ENCODE measurements around the gene ERCC6L2.

Gene ERCC6L2

GRCh38 chr9:95985440-95986055, 110.1 kb downstream of the ERCC6L2 start:
- no peak for DNase-seq (ENCODE audit: low read depth)
- no peak for TF ChIP-seq CTCF (conservative IDR thresholded peaks at IDR 0.05; ENCODE audit: low read length)
- no peak overlapping the region for H3K4me3 ChIP-seq (ENCODE audit: low read length)

- peak; percentile 46 for DNase-seq (ENCODE audit: low read depth)
- H3K4me3 ChIP-seq (ENCODE audit: low read length) = no peak overlapping the region
- TF ChIP-seq CTCF (conservative IDR thresholded peaks at IDR 0.05; ENCODE audit: low read length) = no peak
Observed at GRCh38 chr9:95989297-95989696, 113.8 kb downstream of the ERCC6L2 start.

DNA sequence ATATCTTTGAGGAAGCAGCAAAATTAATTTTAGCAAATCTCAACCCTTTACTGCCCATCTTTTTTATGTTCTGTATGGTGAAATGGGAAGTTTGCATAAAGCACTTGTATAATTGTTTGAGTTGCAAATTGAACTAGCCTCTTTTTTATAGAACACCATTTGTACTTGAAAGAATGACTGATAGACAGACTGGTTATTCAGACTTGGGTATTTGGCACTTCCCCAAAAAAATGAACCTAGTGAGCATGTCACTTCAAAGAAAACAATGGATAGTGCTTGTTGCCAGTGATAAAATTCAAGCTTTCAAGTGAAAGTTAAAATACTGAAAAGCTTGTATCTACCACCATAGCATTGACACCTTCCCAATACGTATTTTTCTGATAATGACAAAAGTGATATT, 115.8 kb downstream of the ERCC6L2 start:
- no peak for DNase-seq (ENCODE audit: low read depth)
- no peak for TF ChIP-seq CTCF (conservative IDR thresholded peaks at IDR 0.05; ENCODE audit: low read length)
- H3K4me3 ChIP-seq (ENCODE audit: low read length) = no peak overlapping the region

GRCh38 chr9:95992536-95992935, 117.0 kb downstream of the ERCC6L2 start:
- TF ChIP-seq CTCF (conservative IDR thresholded peaks at IDR 0.05; ENCODE audit: low read length) = no peak
- H3K4me3 ChIP-seq (ENCODE audit: low read length) = no peak overlapping the region
- DNase-seq (ENCODE audit: low read depth) = no peak

DNA sequence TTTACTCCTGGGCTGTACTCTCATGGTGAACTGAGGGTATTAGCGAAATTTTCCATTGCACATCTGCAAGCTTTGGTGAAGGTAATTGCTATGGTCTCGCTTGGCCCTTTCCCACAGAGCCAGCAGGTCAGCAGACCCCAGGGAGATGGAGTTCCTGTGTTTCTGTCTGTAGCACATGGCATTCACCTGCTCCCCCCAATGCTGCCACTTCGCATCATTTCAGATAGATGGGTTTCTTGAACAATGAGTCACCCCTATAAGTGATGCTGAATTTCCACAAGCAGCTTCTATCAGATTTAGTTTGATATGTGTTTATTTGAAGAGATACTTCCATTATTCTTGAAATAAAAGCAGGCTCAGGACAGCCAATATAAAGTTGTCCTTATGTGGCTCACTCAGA, 117.8 kb downstream of the ERCC6L2 start:
- TF ChIP-seq CTCF (conservative IDR thresholded peaks at IDR 0.05; ENCODE audit: low read length) = no peak
- no peak overlapping the region for H3K4me3 ChIP-seq (ENCODE audit: low read length)
- no peak for DNase-seq (ENCODE audit: low read depth)

GRCh38 chr9:95999390-95999789, 123.9 kb downstream of the ERCC6L2 start:
- no peak for DNase-seq (ENCODE audit: low read depth)
- H3K4me3 ChIP-seq (ENCODE audit: low read length) = no peak overlapping the region
- no peak for TF ChIP-seq CTCF (conservative IDR thresholded peaks at IDR 0.05; ENCODE audit: low read length)

DNA sequence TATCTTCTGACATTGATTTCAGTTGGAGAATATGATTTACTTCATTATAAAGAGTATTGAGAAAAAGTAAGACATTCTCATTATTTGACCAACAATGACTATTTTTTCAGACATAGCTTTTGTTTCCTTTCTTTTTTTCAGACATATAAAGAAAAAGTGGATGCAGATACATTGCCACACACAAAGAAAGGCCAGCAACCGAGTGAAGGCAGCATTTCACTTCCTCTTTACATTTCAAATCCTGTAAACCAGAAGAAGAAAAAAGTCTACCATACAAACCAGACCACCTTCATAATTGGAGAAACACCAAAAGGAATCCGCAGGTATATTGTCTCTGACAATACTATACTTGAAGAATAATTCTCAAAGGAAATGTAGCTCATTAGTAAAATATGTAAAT, 128.9 kb downstream of the ERCC6L2 start:
- DNase-seq (ENCODE audit: low read depth) = no peak
- TF ChIP-seq CTCF (conservative IDR thresholded peaks at IDR 0.05; ENCODE audit: low read length) = no peak
- no peak overlapping the region for H3K4me3 ChIP-seq (ENCODE audit: low read length)

Measured in AG10803 (cell line).